COLO668 (cell line): Measurements from ENCODE around the gene ANKLE2.
"Not testable (repeated sequence)": the region's sequence is repeated elsewhere in the genome, so short reads cannot be mapped to it uniquely, and the experiment has no call there.

Source experiments
- DNase-seq: peaks from one replicate; lab custom pipeline; 2025; ENCODE audit not compliant: unreplicated experiment; lab: John Stamatoyannopoulos, UW

The ANKLE2 gene

DNA sequence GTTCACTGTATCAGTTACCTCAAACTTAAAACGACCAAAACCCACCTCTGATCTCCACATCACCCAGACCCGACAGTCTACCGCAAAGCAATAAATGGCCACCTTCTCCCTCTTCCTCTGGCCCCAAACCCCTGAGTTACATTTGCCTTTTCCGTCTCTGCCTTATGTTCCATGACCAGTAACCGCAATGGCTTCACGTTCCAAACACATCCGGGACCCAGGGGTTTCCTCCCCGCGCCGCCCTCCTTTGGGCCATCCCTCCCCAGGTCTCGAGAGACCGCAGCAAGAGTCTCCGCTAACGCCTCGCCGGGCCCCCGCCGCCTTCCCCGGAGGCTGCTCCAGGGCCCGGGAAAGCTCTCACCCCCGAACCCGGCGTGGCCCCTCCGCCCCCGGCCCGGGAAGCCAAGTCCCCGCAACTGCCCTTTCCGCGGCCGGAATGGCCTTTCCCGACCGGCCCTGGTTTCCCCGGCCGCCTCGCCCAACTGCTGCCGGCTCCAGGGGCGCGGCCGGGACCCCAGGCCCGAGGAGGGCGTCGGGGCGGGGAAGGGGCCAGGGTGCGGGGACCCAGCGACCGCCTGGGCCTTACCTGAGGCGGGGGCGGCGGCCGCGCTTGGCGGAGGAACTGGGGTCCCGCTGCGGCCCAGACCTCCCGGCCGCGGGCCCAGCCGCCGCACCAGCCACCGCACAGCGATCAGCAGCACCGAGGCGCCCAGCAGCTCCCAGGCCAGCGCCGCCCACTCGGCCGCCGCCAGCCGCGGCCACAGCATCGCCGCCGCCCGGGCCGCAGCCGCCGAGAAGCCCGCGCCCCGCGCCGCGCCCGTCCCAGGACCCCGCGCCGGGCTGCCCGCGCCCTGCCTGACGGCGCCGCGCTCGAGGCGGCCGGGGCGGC lies at the start of gene ANKLE2:
TSS of gene ANKLE2 (minus strand) at position 801 of the 889 bp plus-strand sequence. CDS start at position 767, 34 bp downstream.
- DNase-seq: peak; percentile 66

DNA sequence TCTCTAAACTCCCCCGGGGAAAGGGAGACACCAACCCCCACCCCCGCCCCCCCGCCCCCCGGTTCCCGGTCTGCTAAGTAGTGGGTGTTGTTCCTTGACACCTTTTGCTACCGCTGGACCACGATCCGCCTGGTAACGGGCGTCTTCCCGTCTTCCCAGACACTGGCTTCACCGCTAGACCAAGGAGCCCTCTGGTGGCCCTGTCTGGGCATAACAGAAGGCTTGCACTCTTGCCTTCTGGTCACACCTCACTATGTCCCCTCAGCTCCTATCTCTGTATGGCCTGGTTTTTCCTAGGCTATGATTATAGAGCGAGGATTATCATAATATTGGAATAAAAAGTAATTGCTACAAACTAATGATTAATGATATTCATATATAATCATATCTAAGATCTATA lies 47.8 kb upstream of the ANKLE2 start:
- peak; percentile 0 for DNase-seq

DNA sequence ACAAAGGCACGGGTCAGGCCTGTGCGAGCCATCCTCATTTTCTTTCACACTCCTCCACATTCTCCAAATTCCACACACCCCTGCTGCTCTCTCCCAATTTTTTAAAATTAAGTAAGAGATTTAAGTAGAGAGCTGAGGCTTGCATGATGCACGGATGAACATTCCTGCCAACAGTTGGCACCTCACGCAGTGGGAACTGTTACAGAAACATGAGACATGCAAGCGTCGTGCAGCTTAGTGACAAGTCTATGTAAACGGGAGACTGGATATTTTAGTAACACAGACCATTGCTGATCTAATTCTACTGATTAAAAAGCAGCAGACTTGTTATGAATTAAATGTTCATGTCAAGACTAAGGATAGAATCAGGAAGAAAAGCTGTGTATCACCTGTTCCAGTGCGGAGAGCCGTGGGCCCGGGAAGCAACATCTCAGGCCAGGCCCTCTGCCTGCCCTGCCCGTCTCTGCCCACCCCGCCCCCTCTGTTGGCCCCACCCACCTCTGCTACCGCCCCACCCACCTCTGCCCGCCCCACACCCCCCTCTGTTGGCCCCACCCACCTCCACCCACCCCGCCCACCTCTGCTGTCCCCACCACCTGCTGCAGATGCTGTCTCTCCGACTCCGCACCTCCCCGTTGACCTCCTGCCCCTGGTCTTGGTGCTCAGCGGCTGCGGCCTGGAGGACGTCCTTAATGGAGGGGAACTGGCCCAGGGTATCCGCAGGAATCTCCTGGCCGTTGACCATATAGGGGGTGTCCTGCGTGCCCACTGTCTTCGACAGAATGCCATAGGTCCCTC lies 45.9 kb upstream of the ANKLE2 start:
- no peak for DNase-seq

DNA sequence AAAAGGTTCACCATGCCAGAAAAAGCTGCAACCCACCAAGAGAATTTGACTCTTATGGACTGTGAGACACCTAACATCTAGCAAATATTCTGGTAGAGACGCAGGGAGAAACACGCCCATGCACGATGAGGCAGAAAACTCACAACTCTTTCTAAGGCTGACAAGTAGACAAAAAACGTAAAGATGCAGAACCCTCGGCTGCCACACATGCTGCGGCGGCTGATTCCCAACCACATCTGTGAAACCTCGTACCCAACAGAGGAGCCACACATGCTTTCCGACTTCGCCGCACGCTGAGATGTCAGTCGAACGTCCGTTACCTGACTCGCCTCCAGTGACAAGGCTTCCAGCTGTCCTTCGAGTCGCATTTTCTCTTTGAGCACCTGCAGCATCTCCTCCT lies 45.2 kb upstream of the ANKLE2 start:
- no peak for DNase-seq

DNA sequence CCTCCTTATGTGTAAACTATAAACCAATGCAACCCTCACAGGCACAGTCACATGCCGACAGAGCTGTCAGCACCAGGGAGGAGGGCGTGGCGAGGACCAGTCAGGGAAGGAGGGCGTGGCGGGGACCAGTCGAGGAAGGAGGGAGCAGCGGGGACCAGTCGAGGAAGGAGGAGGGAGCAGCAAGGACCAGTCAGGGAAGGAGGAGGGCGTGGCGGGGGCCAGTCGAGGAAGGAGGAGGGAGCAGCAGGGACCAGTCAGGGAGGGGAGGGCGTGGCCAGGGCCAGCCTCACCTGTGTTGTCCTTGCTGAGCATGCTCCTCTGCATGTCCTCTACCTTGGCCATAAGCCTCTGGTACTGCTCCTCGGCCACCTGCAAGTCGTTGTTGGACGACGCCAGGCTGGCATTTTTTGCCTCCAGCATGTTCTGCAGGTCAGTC lies 42.8 kb upstream of the ANKLE2 start:
- no peak for DNase-seq

DNA sequence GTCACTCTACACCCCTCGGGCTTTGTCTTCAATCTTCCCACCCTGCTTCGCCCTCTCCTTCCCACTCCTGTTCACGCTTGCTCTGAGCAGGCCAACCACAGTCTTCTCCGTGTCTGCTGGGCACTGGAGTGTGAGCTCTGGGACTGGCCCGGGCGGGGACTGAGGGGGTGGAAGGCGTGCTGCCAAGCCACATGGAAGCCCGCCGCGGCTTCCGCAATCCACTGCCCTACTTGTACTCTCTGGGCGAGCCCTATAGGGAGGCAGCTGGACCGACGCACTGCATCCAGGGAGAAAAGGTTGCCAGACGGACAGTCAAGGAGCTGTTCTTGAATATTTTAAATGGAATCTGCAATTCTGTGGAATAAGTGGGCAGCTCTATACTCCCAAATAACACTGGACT lies 42.3 kb upstream of the ANKLE2 start:
- DNase-seq: no peak

DNA sequence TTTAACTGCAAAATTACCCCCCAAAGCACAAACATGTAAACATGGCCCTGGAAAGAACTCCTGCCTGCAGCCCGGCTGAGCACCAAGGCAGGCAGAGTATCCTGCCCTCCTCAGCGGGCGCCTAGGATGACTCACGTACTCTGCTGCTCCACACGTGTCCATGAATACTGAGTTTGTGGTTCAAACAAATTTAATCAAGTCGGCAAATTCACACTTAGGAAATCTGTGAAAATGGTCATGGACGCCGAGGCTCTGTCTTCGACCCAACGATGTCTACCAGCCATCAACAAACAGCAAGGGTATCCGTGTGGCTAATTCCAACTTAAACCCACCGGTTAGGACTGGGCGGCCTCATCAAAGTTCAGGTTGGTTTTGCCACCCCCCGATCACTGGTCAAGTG lies 41.5 kb upstream of the ANKLE2 start:
- no peak for DNase-seq

DNA sequence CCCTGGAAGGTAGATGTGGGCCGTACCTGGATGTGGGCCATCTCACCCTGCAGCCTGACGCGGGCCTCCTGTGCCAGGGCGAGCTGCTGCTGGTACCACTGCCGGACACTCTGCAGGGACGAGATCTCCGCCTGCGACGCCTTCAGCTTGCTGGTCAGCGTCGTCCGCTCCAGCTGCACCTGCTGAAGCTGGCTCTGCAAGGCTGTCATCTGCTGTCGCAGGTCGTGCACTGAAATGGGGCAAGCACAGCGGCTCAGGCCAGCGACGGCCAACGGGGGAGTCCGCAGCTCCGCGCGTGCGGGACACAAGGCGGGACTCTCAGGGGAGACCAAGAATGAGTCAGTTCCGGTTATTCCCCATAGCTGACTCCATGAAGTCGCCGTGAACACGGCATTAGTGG lies 40.1 kb upstream of the ANKLE2 start:
- DNase-seq: no peak

DNA sequence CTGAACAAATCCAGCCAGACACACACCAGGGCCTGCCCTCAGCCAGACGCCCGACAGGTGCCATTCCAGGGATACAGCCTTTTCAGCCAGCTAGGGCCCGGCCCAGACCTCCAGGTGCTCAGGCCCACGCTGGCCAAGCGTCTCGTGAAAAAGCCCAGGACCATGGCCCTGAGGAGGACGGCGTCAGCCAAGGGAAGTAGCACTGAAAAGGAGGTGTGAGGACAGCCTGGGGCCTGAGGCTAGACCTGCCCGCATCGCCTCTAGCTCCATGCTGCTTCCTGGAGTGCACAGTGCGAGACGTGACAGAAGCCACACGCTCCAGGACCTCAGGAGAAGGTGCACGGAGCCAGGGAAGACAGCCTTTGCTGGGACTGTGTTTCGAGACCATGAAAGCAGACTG lies 37.2 kb upstream of the ANKLE2 start:
- no peak for DNase-seq

DNA sequence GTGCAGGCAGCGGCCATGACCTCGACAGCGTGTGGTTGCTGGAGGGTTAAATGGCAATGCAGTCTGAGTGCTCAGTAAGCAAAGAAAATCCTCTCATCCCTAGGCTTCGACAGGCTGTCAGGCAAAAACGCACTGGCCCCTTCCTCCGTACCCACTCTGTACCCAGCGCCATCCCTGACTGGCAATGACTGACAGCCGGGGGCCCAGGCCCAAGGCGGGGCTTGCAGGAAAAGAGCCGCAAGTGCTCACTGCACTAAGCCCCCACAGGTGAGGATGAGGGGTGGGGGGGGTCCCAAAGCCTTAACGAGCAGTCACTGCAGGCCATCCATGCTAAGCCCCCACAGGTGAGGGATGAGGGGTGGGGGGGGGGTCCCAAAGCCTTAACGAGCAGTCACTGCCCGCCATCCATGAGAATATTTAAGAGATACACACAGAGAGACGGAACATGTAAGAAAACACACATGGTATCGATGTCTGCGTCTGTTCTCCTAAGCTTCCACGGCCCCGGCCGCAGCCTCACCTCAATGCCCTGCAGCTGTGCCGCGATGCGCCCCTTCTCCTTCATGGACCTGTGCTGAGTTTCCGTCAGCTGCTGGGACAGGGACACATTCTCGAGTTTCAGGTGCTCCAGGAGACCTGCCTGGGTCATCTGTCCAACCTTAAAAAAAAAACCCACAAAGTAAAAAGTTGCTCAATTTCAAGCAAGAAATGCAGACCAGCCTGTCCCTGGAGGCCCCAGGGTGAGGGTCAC lies 36.4 kb upstream of the ANKLE2 start:
- DNase-seq: no peak

DNA sequence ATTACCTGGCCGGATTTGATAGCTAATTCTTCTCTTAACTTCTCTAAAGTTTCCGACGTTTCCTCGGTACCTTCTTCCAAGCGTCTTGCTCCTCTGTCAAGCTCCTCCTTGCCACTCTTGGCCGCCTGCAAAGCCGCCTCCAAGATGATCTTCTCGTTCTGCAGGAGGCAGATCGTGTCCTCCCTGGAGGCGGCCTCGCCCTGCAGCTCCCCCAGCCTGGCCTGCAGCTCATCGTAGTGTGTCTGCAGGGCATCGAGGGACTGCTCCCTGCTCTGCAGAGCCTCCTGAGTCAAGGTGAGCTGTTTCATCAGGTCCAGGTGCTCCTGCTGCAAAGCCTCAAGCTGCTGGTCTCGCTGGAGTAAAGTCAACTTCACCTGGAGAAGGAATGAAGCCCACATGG lies 34.2 kb upstream of the ANKLE2 start:
- DNase-seq: no peak

DNA sequence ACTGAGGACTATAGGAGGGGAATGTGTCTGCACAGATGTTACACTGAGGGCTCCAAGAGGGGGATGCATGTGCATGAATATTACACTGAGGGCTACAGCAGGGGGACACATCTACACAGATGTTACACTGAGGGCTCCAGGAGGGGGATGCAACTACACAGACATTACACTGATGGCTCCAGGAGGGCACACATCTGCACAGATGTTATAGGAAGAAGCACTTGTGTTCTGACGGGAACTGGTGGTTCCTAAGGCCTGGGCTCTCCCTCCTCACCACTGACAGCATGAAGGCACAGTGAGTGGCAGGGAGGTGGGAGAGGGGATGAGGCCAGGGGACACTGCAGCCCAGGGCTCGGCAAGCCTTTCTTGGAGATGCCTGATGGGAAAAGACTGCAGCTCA lies 30.3 kb upstream of the ANKLE2 start:
- DNase-seq: not testable (repeated sequence)

DNA sequence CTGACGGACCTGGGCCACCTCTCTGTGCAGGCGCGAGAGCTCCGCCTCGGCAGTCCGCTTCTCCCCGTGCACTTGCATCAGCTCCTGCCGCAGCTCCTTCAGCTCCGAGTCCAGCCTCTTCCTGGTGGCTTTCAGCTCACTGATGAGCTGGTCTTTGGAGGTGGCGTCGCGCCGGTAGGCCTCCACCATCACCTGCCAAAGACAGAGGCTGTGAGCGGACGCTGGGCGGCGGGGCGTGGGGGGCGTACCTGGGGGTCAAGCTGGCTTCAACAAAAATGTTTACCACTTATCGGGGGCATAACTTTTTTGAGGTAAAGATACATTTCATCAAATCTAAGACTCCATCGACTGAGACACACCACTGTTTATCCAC lies 27.5 kb upstream of the ANKLE2 start:
- DNase-seq: no peak

DNA sequence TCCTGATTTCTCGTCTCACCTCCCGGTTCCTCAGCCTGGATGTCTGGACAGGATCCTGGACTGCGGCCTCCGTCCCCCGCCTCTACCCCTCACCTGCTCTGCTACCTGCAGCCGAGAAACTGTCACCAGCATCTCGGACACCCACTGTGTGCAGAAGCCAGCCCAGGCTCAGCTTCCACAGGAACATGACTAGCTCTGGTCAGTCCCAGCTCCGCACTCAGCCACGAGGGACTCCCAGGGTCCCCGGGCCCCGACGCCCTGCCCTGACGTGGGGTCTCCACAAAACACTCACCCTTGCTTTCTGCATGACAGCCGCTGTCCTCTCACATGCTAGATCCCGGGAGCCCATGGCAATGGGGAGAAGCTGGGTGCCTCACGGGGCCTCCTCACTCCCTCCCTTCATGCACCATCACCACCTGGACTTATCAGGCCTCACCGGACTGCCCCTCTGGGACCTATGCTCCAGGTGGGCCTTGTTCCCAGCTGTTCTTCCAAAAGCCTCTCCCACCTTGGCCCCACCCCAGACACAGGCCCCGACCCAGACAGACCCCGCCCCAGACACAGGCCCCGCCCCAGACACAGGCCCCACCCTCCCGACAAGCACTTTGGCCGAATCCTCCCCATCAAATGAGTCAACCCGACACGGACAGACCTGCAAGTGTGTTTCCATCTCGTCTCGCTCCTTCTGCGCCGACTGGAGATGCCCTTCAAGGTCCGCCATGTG lies 26.9 kb upstream of the ANKLE2 start:
- no peak for DNase-seq

DNA sequence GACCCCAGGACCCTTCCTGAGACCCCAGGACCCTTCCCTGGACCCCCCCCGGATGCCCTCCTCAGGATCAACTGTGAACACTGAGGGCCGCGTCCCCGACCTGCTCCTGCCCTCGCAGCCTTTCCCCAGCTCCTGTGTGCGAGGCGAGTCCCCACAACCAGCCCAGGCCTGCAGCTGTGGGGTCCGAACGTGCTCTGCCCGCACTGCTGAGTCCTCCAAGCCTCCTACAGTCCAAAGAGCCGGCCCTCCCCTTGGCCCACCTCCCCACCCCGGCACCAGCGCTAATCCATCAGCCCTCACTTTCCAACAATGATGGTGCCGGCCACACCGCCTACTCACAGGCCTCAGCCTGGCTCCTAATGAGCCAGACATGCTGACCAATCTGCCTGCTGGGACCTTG lies 26.2 kb upstream of the ANKLE2 start:
- DNase-seq: no peak

DNA sequence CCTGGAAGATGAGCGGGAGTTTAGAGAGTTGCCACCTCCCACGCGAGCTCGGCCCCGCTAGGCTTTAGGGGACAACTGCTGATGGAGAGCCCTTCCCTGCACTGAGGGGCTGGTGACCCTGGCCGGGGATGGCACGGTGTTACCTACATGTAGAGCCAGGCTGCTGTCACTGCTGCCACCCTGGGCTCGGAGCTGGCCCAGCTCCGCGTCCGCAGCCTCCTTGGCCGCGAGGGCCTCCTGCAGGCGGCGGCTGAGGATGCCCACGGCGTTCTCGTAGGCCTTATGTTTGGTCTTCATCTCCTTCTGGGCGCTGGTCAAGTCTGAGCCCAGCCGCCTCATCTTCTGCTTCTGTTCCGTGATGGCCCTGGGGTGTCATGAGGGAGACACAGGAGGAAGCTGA lies 24.6 kb upstream of the ANKLE2 start:
- no peak for DNase-seq

DNA sequence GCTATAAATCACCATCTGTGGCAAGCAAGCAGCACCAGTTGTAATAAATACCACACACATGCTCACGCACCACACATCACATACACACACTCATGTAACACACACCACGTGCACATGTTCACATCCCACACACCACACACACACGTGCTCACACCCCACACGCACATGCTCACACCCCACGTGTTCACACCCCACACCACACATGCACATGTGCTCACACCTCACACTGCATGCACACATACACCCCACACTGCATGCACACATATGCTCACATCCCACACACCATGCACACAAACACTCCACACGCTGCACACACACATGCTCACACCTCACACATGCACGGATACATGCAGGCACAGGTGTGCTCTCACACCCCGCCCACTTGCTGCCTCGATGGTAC lies 22.9 kb upstream of the ANKLE2 start:
- DNase-seq: no peak

DNA sequence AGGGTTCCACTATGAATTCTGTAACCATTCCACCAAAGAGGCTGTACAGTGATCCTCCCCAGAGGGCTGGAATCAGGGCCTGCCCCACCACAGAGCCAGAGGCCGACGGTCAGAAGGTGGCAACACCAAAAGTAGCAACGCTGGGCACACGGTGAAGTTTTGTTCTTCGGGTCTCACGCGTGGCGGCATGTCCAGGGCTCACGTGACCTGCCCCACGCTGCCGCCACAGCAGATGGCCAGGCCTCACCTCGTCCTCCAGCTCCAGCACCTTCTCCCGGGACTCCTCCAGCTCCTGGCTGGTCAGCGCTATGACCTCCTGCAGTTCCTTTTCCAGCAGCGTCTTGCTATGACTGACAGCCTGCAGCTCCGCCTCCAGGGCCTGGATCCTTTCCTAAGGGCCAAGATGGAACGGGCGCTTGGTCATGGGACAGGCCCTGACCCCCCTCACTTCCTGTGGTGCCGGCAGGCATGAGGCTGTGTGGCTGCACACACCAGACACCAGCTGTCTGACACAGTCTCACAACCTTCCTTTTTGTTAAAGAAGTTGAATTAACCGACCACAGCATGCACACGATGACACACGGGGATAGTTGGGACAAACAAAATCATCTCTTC lies 22.4 kb upstream of the ANKLE2 start:
- no peak for DNase-seq

DNA sequence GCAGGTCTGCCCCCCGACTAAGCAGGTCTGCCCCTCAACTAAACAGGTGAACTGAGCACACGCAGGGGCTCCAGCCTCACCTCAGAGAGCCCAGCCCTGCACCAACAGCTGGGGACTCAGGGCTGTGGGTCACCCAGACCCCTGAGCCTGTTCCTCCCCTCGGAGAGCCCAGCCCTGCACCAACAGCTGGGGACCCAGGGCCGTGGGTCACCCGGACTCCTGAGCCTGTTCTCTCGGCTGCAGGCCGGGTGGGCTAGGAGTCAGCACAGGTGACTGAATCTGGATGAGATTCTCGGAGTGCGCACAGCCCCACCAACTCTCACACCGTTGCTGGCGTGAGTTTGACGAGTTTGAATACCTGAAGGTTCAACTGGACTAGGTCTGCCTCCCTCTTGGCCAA lies 20.3 kb upstream of the ANKLE2 start:
- no peak for DNase-seq

DNA sequence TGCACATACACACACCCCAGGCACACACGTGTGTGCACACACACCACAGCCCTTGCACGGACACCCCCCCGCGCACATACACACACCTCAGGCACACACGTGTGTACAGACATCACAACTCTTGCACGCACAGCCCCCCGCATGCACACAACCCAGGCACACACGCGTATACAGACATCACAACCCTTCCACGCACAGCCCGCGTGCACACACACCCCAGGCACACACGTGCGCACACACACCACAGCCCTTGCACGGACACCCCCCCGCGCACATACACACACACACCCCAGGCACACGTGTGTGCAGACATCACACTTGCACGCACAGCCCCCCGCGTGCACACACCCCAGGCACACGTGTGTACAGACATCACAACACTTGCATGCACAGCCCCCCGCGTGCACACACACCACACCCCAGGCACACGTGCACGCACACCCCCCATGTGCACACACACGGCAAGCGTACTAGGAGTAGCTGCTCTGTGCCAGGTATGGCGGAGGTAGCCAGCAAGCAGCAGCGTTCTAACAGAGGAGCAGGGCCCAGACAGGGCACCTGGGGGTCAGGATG lies 18.2 kb upstream of the ANKLE2 start:
- DNase-seq: no peak
